HepG2 (cell line): ENCODE results near the gene KRT12. TPM values are rescaled to one million over a fixed set of nuclear protein-coding genes. Genes with fewer than 3 reads are reported as not detected.

Experiments used
- AKAP8 ChIP-seq: sonication (generic); formaldehyde crosslinking; IDR thresholded peaks from 2 replicates; pipeline ENCODE4 v1.5.1; 2020; ENCODE audit warnings: mild to moderate bottlenecking, missing genetic modification reagents
- DMTF1 ChIP-seq: sonication (generic); formaldehyde crosslinking; IDR thresholded peaks from 2 replicates; pipeline ENCODE4 v1.4.0; 2020; ENCODE audit warnings: mild to moderate bottlenecking, missing genetic modification reagents
- FIP1L1 ChIP-seq: fragments of 200-400 bp; formaldehyde crosslinking; IDR thresholded peaks from 2 replicates; pipeline ENCODE4 v1.6.1; 2018; ENCODE audit warnings: low read depth, mild to moderate bottlenecking, low read length, moderate library complexity, borderline replicate concordance; ENCODE audit not compliant: insufficient read depth
- HBP1 ChIP-seq: IDR thresholded peaks from 2 replicates; pipeline ENCODE4 v1.6.1; 2016; ENCODE audit warnings: low read depth, control low read depth
- HIVEP1 ChIP-seq: sonication (generic); formaldehyde crosslinking; IDR thresholded peaks from 2 replicates; pipeline ENCODE4 v1.4.0; 2020; ENCODE audit warnings: mild to moderate bottlenecking, missing genetic modification reagents
- MAF1 ChIP-seq: sonication (generic); formaldehyde crosslinking; IDR thresholded peaks from 2 replicates; pipeline ENCODE4 v1.5.0; 2020; ENCODE audit warnings: missing genetic modification reagents, borderline replicate concordance
- MIER3 ChIP-seq: IDR thresholded peaks from 2 replicates; pipeline ENCODE4 v1.6.1; 2016; ENCODE audit warnings: missing compliant biosample characterization, borderline replicate concordance
- POLR2G ChIP-seq: fragments of 200-400 bp; formaldehyde crosslinking; IDR thresholded peaks from 2 replicates; pipeline ENCODE4 v1.6.1; 2018; ENCODE audit warnings: mild to moderate bottlenecking, low read depth, low read length, moderate library complexity
- REXO4 ChIP-seq: sonication (generic); formaldehyde crosslinking; IDR thresholded peaks from 2 replicates; pipeline ENCODE4 v1.8.0; 2022; ENCODE audit warnings: missing genetic modification reagents, mild to moderate bottlenecking, borderline replicate concordance
- SIN3B ChIP-seq: fragments of 150-350 bp; IDR thresholded peaks from 2 replicates; pipeline ENCODE4 v1.6.1; 2014; ENCODE audit warnings: low read length
- TAF15 ChIP-seq: fragments of 200-400 bp; formaldehyde crosslinking; IDR thresholded peaks from one replicate; pipeline ENCODE4 v1.6.1; 2018; ENCODE audit warnings: mild to moderate bottlenecking, low read depth, low read length; ENCODE audit not compliant: poor library complexity, severe bottlenecking
- YY1 ChIP-seq: IDR thresholded peaks from 2 replicates; pipeline ENCODE4 v1.6.1; 2011; ENCODE audit warnings: low read length, low read depth, moderate library complexity, mild to moderate bottlenecking; ENCODE audit not compliant: insufficient read depth, insufficient replicate concordance
- ZHX1 ChIP-seq: sonication (generic); formaldehyde crosslinking; IDR thresholded peaks from 2 replicates; pipeline ENCODE4 v1.8.1; 2022; ENCODE audit warnings: low read depth, mild to moderate bottlenecking, missing genetic modification reagents
- ZNF30 ChIP-seq: sonication (generic); formaldehyde crosslinking; IDR thresholded peaks from 2 replicates; pipeline ENCODE4 v1.5.0; 2020; ENCODE audit warnings: mild to moderate bottlenecking, missing genetic modification reagents
- ZNF513 ChIP-seq: sonication (generic); formaldehyde crosslinking; conservative IDR thresholded peaks from 2 replicates; pipeline ENCODE4 v1.5.0; 2020; ENCODE audit warnings: missing genetic modification reagents
- ZNF577 ChIP-seq: sonication (generic); formaldehyde crosslinking; IDR thresholded peaks from 2 replicates; pipeline ENCODE4 v1.4.0; 2020; ENCODE audit warnings: mild to moderate bottlenecking, low read depth, missing genetic modification reagents, borderline replicate concordance
- ZNF766 ChIP-seq: sonication (generic); formaldehyde crosslinking; IDR thresholded peaks from 2 replicates; pipeline ENCODE4 v1.5.0; 2020; ENCODE audit warnings: missing genetic modification reagents, borderline replicate concordance
- ZNF773 ChIP-seq: sonication (generic); formaldehyde crosslinking; IDR thresholded peaks from 2 replicates; pipeline ENCODE4 v1.4.0; 2020; ENCODE audit warnings: missing genetic modification reagents, borderline replicate concordance
- ZNF816 ChIP-seq: sonication (generic); formaldehyde crosslinking; IDR thresholded peaks from 2 replicates; pipeline ENCODE4 v1.8.0; 2022; ENCODE audit warnings: missing genetic modification reagents, mild to moderate bottlenecking, borderline replicate concordance
- polyA plus RNA-seq, 8 experiments: library from polyadenylated mRNA; depleted of rRNA in 3 of 8; stranded (reverse) in 7 of 8; unstranded in 1 of 8; fragments of >200 nt; fragmentation: Illumina TruSeq in 4 of 8; extraction: Trizol in 4 of 8; gene quantifications; 2 replicates each; pipeline versions ENCODE4 v1.2.1 to v1.2.3, GENCODE V29; 2011 to 2016; ENCODE audit warnings: low read depth in 4 of 8, missing spikeins in 1 of 8, mixed read lengths in 1 of 8; ENCODE audit not compliant: insufficient read depth in 1 of 8
- total RNA-seq, 5 experiments: library from RNA; depleted of rRNA; stranded (reverse); fragments of >200 nt; fragmentation: Illumina TruSeq; extraction: Trizol; gene quantifications; 2 replicates each; pipeline ENCODE4 v1.2.3, GENCODE V29; 2016; ENCODE audit warnings: low read depth in 1 of 5

The KRT12 gene
- total and polyA plus RNA-seq, 2 of the 13 experiments (the other 11 are each of a cell fraction or from before 2014, with no cell fraction given) = 0.07 to 0.09 TPM

GRCh38 chr17:40818733-40819527 lies 48.1 kb downstream of the KRT12 start (continued):
- TF ChIP-seq ZNF816 (0 out of 2 replicates have a peak, but pooled peaks have one; percentile 57), ZNF773 (CRISPR knock-in tag) (no peak), ZNF766 (peak; percentile 26; the same call in 1 of the 2 replicates), POLR2G (peak; percentile 87), YY1 (peak; percentile 76), ZHX1 (CRISPR knock-in tag) (no peak), HIVEP1 (CRISPR knock-in tag) (no peak), FIP1L1 (no peak), MAF1 (no peak), REXO4 (CRISPR knock-in tag) (no peak), ZNF30 (CRISPR knock-in tag) (no peak), ZNF577 (CRISPR knock-in tag) (no peak), SIN3B (no peak; the same call in 1 of the 2 replicates), MIER3 (no peak), HBP1 (CRISPR knock-in tag) (no peak), ZNF513 (CRISPR knock-in tag) (no peak), AKAP8 (no peak), DMTF1 (CRISPR knock-in tag) (no peak), TAF15 (no peak)
